Measurements from ENCODE around the gene ATXN10.

ATXN10 gene

GRCh38 chr22:45866126-45866645 lies 194.6 kb downstream of the ATXN10 start:
- no peak for DNase-seq

GRCh38 chr22:45866646-45867117 lies 195.0 kb downstream of the ATXN10 start:
- no peak for DNase-seq

GRCh38 chr22:45867118-45867905 lies 195.7 kb downstream of the ATXN10 start:
- DNase-seq: no peak

GRCh38 chr22:45867906-45868555 lies 196.4 kb downstream of the ATXN10 start:
- no peak for DNase-seq

- no peak for DNase-seq
These were observed 197.1 kb downstream of the ATXN10 start for GRCh38 chr22:45868571-45869339.

- DNase-seq: no peak
These were observed 197.8 kb downstream of the ATXN10 start for GRCh38 chr22:45869340-45869847.

GRCh38 chr22:45870011-45870410 lies 198.4 kb downstream of the ATXN10 start:
- DNase-seq: no peak

- no peak for DNase-seq
These were observed 200.1 kb downstream of the ATXN10 start for GRCh38 chr22:45871721-45872120.

GRCh38 chr22:45872659-45873263 lies 201.1 kb downstream of the ATXN10 start:
- no peak for DNase-seq

- no peak for DNase-seq
These were observed 204.8 kb downstream of the ATXN10 start for GRCh38 chr22:45876136-45877035.

GRCh38 chr22:45877036-45877380 lies 205.4 kb downstream of the ATXN10 start:
- no peak for DNase-seq

- DNase-seq: no peak
These were observed 206.0 kb downstream of the ATXN10 start for GRCh38 chr22:45877651-45878050.

- no peak for DNase-seq
These were observed 206.6 kb downstream of the ATXN10 start for GRCh38 chr22:45878051-45878781.

GRCh38 chr22:45878901-45879551 lies 207.4 kb downstream of the ATXN10 start:
- no peak for DNase-seq

GRCh38 chr22:45879552-45879949 lies 207.9 kb downstream of the ATXN10 start:
- DNase-seq: no peak

- no peak for DNase-seq
These were observed 208.6 kb downstream of the ATXN10 start for GRCh38 chr22:45880091-45880715.

- no peak for DNase-seq
These were observed 209.3 kb downstream of the ATXN10 start for GRCh38 chr22:45880716-45881523.

- no peak for DNase-seq
These were observed 209.9 kb downstream of the ATXN10 start for GRCh38 chr22:45881524-45881875.

All from NCI-H2107 (cell line).